Measurements from ENCODE around the gene GARRE1.

- TF ChIP-seq CTCF (IDR thresholded peaks at IDR 0.05; ENCODE audit: control extremely low read depth in 1 of 3, insufficient read depth in 1 of 3, low read depth in 1 of 3, low read length in 3 of 3) = no peak
- TF ChIP-seq MAX (IDR thresholded peaks at IDR 0.05) = no peak
- TF ChIP-seq POLR2AphosphoS5 (IDR thresholded peaks at IDR 0.05; ENCODE audit: low read depth, low read length) = no peak
- TF ChIP-seq ZNF274 (IDR thresholded peaks at IDR 0.05; ENCODE audit: borderline replicate concordance, extremely low read depth, low read length) = no peak
- TF ChIP-seq EZH2 (IDR thresholded peaks at IDR 0.05; ENCODE audit: low read depth, low read length, severe bottlenecking) = no peak
- TF ChIP-seq RAD21 (IDR thresholded peaks at IDR 0.05 in 1 of 2, conservative IDR thresholded peaks at IDR 0.05 in 1 of 2; ENCODE audit: low read depth in 2 of 2, low read length in 2 of 2) = no peak
- no peak for TF ChIP-seq EP300 (IDR thresholded peaks at IDR 0.05; ENCODE audit: borderline replicate concordance in 1 of 2, low read depth in 2 of 2, low read length in 2 of 2)
- no peak for TF ChIP-seq NRF1 (IDR thresholded peaks at IDR 0.05; ENCODE audit: low read depth, low read length)
Observed at GRCh38 chr19:34246340-34246739, 8.0 kb upstream of the GARRE1 start.

Data from H1 (cell line).